ENCODE results near the gene VAV2.

Gene VAV2

DNA sequence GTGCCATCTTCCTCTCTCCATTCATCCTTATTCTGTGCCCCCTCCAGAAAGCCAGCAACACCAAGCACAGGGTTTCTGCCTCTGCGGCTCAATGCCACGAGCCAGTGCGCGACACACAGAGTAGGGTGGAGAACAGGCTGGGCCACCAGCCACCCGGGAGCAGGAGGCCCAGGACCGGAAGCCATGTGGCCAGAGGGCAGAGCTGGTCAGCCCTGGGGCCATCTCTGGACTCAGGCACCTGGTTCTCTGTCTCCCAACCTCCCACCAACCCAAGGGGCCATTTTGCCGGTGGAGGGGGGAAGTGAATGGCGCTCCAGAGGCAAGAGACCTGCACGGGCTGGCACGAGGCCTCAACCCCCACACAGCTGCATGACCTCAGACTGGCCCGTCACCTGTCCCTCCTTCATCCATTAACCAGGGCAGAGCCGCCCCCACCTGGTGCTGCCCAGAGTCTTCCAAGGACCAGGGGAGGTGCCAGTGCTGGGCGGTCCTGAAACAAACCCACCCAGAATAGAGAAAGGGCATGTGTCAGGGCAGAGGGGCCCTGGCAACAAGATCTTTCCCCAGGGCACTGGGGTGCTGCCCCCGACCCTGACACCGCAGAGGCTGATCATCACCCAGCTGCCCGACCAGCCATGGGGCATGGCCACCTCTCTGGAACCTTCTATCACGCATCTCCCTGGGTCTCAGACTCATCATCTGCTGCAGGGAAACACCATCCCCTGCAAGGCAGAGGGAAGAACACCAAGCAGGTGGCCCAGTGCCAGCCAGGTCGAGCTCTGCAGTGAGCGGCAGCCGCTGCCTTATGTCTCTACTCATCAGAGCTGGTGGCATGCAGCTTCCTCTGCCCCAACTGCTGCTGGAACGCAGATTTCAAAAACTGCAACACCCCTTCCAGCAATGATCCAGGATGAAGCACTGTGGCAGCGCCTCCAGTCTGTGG is 11.9 kb downstream of the VAV2 start:
- Histone ChIP-seq H3K27me3 (ENCODE audit: control insufficient read depth, insufficient read depth, low read length) (no peaks in the 10 kb centered on the region), H3K4me1 (no peaks in the 10 kb centered on the region), H3K36me3 (ENCODE audit: control insufficient read depth, insufficient read depth, low read length) (no peaks in the 10 kb centered on the region), H3K79me2 (peaks cover 12% of the 10 kb centered on the region), H2AFZ (no peak overlapping the region), H3K9ac (no peak overlapping the region), H3K9me3 (ENCODE audit: control insufficient read depth, low read length) (no peaks in the 10 kb centered on the region), H3K27ac (peak overlapping the region; percentile 36), H3K4me3 (ENCODE audit: low read depth, low read length) (no peak overlapping the region), H3K4me2 (ENCODE audit: low read length) (no peak overlapping the region)
- TF ChIP-seq, protein P1, sequence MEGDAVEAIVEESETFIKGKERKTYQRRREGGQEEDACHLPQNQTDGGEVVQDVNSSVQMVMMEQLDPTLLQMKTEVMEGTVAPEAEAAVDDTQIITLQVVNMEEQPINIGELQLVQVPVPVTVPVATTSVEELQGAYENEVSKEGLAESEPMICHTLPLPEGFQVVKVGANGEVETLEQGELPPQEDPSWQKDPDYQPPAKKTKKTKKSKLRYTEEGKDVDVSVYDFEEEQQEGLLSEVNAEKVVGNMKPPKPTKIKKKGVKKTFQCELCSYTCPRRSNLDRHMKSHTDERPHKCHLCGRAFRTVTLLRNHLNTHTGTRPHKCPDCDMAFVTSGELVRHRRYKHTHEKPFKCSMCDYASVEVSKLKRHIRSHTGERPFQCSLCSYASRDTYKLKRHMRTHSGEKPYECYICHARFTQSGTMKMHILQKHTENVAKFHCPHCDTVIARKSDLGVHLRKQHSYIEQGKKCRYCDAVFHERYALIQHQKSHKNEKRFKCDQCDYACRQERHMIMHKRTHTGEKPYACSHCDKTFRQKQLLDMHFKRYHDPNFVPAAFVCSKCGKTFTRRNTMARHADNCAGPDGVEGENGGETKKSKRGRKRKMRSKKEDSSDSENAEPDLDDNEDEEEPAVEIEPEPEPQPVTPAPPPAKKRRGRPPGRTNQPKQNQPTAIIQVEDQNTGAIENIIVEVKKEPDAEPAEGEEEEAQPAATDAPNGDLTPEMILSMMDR (IDR thresholded peaks at IDR 0.05): no peak

DNA sequence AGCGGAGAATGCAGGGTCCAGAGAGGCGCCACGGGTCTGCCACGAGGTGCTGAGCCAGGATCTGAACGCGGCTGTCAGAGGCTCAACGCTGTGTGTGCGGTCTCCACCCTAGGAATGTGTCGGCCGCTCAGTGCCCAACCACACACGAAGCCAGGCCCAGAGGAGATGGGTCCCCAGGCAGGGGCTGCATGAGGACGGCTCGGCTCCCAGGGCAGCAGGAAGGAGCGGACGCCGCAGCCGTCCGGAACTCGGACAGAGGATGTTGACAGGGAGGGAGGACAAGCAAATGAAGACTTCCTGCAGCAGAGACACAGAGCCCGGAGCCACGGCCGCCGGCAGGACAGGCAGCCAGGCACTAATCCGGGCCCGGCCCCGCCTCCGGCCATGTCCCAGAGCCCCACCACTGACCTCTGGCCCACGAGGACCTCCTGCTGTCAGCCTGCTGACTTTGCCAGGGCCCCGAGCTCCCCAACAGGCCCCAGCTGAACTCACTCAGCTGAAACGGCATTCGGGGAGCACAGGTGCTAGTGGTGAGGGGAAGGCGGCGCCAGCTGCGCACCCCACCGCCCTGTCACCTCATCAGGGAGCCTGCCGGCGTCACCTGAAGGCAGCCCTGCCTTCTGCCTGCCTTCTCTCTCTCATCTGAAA is 12.7 kb downstream of the VAV2 start:
- Histone ChIP-seq H3K27ac (peak overlapping the region; percentile 36), H3K4me2 (ENCODE audit: low read length) (no peak overlapping the region), H3K4me3 (ENCODE audit: low read depth, low read length) (no peak overlapping the region), H3K79me2 (peaks cover 15% of the 10 kb centered on the region), H3K36me3 (ENCODE audit: control insufficient read depth, insufficient read depth, low read length) (no peaks in the 10 kb centered on the region), H3K9me3 (ENCODE audit: control insufficient read depth, low read length) (no peaks in the 10 kb centered on the region), H2AFZ (no peak overlapping the region), H3K27me3 (ENCODE audit: control insufficient read depth, insufficient read depth, low read length) (no peaks in the 10 kb centered on the region), H3K9ac (no peak overlapping the region), H3K4me1 (no peaks in the 10 kb centered on the region)
- TF ChIP-seq, protein P1 (IDR thresholded peaks at IDR 0.05): no peak

DNA sequence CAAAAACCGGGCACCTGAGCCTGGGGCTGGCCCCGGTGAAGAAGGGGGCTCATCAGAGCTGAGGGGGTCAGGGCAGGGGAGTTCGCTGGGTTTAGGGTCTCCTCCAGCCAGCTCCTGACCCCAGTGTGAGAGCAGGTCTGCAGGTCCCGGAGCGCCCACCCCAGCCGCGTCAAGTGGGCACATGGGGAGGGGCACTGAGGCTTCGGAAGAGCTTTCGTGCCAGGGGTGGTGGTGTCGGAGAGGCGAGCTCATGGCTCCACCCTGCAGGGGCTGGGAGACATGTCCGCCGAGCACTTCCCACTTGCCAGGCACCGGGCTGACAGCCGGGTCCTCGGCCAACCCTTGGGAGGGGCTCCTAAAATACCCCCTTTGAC is 13.2 kb downstream of the VAV2 start:
- H3K27ac ChIP-seq: no peak overlapping the region
- H3K4me2 ChIP-seq (ENCODE audit: low read length): no peak overlapping the region
- no peak overlapping the region for H3K4me3 ChIP-seq (ENCODE audit: low read depth, low read length)
- H3K79me2 ChIP-seq: peaks cover 17% of the 10 kb centered on the region
- TF ChIP-seq, protein P1 (IDR thresholded peaks at IDR 0.05): no peak
- H3K9me3 ChIP-seq (ENCODE audit: control insufficient read depth, low read length): no peaks in the 10 kb centered on the region
- H3K36me3 ChIP-seq (ENCODE audit: control insufficient read depth, insufficient read depth, low read length): no peaks in the 10 kb centered on the region
- H3K4me1 ChIP-seq: no peaks in the 10 kb centered on the region
- H3K9ac ChIP-seq: no peak overlapping the region
- H3K27me3 ChIP-seq (ENCODE audit: control insufficient read depth, insufficient read depth, low read length): no peaks in the 10 kb centered on the region
- no peak overlapping the region for H2AFZ ChIP-seq

DNA sequence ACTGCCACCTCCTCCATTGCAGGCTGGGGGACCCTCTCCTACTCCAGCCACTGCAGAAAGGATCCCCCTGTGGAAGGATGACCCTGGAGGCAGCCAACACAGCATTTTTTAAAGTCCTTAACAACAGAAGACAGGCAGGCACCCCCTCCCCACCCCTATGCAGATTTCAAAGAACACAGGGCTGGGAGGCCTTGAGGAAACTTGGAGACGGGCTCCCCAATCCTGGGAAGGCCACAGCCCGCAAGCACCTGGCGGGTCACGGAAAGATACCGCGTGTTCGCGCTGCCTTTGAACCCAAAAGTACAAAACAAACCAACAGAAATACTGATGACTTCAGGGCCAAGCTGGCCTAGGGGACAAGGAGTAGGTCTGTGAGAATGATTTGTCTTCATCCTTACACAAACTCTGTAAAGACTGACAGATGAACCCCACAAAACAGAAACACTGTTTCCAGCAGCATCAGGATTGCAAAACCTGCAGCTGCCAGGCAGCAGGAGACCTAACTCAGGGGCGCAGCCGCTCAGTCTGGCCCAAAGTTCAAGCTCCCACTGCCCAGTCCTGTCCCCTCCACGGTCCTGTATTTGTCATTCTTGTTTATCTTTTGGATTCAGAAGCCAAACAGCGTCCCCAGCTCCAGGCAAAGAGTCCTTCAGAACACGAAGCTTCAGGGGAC is 13.8 kb downstream of the VAV2 start:
- no peaks in the 10 kb centered on the region for H3K36me3 ChIP-seq (ENCODE audit: control insufficient read depth, insufficient read depth, low read length)
- no peak overlapping the region for H3K4me3 ChIP-seq (ENCODE audit: low read depth, low read length)
- H3K27me3 ChIP-seq (ENCODE audit: control insufficient read depth, insufficient read depth, low read length): no peaks in the 10 kb centered on the region
- no peak overlapping the region for H3K4me2 ChIP-seq (ENCODE audit: low read length)
- H3K4me1 ChIP-seq: no peaks in the 10 kb centered on the region
- no peak overlapping the region for H3K9ac ChIP-seq
- TF ChIP-seq, protein P1 (IDR thresholded peaks at IDR 0.05): no peak
- H2AFZ ChIP-seq: no peak overlapping the region
- H3K9me3 ChIP-seq (ENCODE audit: control insufficient read depth, low read length): no peaks in the 10 kb centered on the region
- H3K79me2 ChIP-seq: peaks cover 17% of the 10 kb centered on the region
- no peak overlapping the region for H3K27ac ChIP-seq
